Coronary artery (tissue), 2 donors: ENCODE measurements around the gene TRIM54.

Experiments used
- DNase-seq: peaks from one replicate; pipeline ENCODE4 v3.0.0-alpha.2; 2017; ENCODE audit warnings: low spot score
- H3K27ac ChIP-seq, 2 donors: fragments of 200-600 bp; sonication (generic); one replicate each; pipeline ENCODE4 v1.5.1; 2016 to 2019
- H3K4me3 ChIP-seq: fragments of 200-600 bp; sonication (generic); 2 replicates; pipeline ENCODE4 v1.5.1; 2016; ENCODE audit warnings: mild to moderate bottlenecking, moderate library complexity
- CTCF ChIP-seq: fragments of 200-600 bp; sonication (generic); IDR thresholded peaks from one replicate; pipeline ENCODE4 v1.5.1; 2019; ENCODE audit warnings: antibody characterized with exemption

The TRIM54 gene

GRCh38 chr2:27241761-27242613 lies 40.2 kb upstream of the TRIM54 start:
- H3K4me3 ChIP-seq: no peak overlapping the region
- TF ChIP-seq CTCF: no peak
- H3K27ac ChIP-seq: no peak overlapping the region
- DNase-seq: no peak

GRCh38 chr2:27242614-27242951 lies 39.6 kb upstream of the TRIM54 start:
- TF ChIP-seq CTCF: no peak
- Histone ChIP-seq H3K27ac (no peak overlapping the region), H3K4me3 (no peak overlapping the region)
- DNase-seq: no peak

- H3K27ac ChIP-seq: no peak overlapping the region
- TF ChIP-seq CTCF: no peak
- H3K4me3 ChIP-seq: no peak overlapping the region
- no peak for DNase-seq
Measured at GRCh38 chr2:27243391-27244130, 38.7 kb upstream of the TRIM54 start.

- H3K27ac ChIP-seq: no peak overlapping the region
- no peak for DNase-seq
- H3K4me3 ChIP-seq: no peak overlapping the region
- TF ChIP-seq CTCF: no peak
Measured at GRCh38 chr2:27245116-27245515, 37.1 kb upstream of the TRIM54 start.

- no peak overlapping the region for H3K4me3 ChIP-seq
- no peak for TF ChIP-seq CTCF
- no peak for DNase-seq
- no peak overlapping the region for H3K27ac ChIP-seq
Measured at GRCh38 chr2:27245626-27246025, 36.6 kb upstream of the TRIM54 start.

GRCh38 chr2:27247893-27248292 lies 34.3 kb upstream of the TRIM54 start:
- Histone ChIP-seq H3K4me3 (no peak overlapping the region), H3K27ac (no peak overlapping the region)
- DNase-seq: no peak
- TF ChIP-seq CTCF: no peak
